ENCODE results near the gene SSR3. TPM values are rescaled to one million over a fixed set of nuclear protein-coding genes. Genes with fewer than 3 reads are reported as not detected.

SSR3 gene
- total and polyA plus RNA-seq, 2 of the 13 experiments (the other 11 are each of a cell fraction or from before 2014, with no cell fraction given), result 229 to 325 TPM

GRCh38 chr3:156495816-156496215 is 59.1 kb downstream of the SSR3 start (continued):
- no peak for TF ChIP-seq FOXA3 (CRISPR knock-in tag; IDR thresholded peaks at IDR 0.05)
- TF ChIP-seq ZBTB46 (CRISPR knock-in tag; IDR thresholded peaks at IDR 0.05; ENCODE audit: borderline replicate concordance), result no peak
- no peak for TF ChIP-seq SMYD3 (CRISPR knock-in tag; IDR thresholded peaks at IDR 0.05)
- TF ChIP-seq TFDP1 (CRISPR knock-in tag; IDR thresholded peaks at IDR 0.05; ENCODE audit: borderline replicate concordance), result no peak
- TF ChIP-seq ZNF776 (CRISPR knock-in tag; IDR thresholded peaks at IDR 0.05), result no peak
- no peak for TF ChIP-seq FOSL1 (CRISPR knock-in tag; IDR thresholded peaks at IDR 0.05; ENCODE audit: borderline replicate concordance)

- H4K20me1 ChIP-seq (ENCODE audit: insufficient read depth, low read length), result no peaks in the 10 kb centered on the region
- H3K4me1 ChIP-seq (ENCODE audit: insufficient read depth, low read length), result no peaks in the 10 kb centered on the region
- no peak for DNase-seq (ENCODE audit: low spot score)
- ChIA-PET CTCF (ENCODE audit: low intra/inter-chr PET ratio, low total read pairs) (no interaction called here), POLR2A (no interaction called here)
- no peaks in the 10 kb centered on the region for H3K36me3 ChIP-seq (replicated peaks in 1 of 2; ENCODE audit: control insufficient read depth in 1 of 2, insufficient read depth in 2 of 2, low read length in 2 of 2)
- H3K9ac ChIP-seq (ENCODE audit: insufficient read depth, low read depth, low read length), result no peak overlapping the region
- no peak overlapping the region for H3K4me3 ChIP-seq (replicated peaks in 1 of 3; ENCODE audit: insufficient read depth in 1 of 3, low read depth in 2 of 3, low read length in 3 of 3)
- peaks cover 9% of the 10 kb centered on the region; the same call in 1 of the 2 replicates for H3K9me3 ChIP-seq (ENCODE audit: low read length)
- WGBS (ENCODE audit: low lambda C conversion rate), result 13% methylated on average over 3 of the region's 3 CpGs
- no peaks in the 10 kb centered on the region for H3K27me3 ChIP-seq (ENCODE audit: control insufficient read depth in 1 of 2, insufficient read depth in 2 of 2, low read length in 2 of 2)
- H3K4me2 ChIP-seq (ENCODE audit: low read depth, low read length), result no peak overlapping the region
- H3K79me2 ChIP-seq (ENCODE audit: insufficient read depth, low read length), result no peaks in the 10 kb centered on the region
- TF ChIP-seq TCF7 (IDR thresholded peaks at IDR 0.05; ENCODE audit: low read depth), result no peak
- TF ChIP-seq TCF7L2 (IDR thresholded peaks at IDR 0.05; ENCODE audit: low read depth, low read length), result no peak
- no peak for TF ChIP-seq ZNF552 (CRISPR knock-in tag; IDR thresholded peaks at IDR 0.05; ENCODE audit: borderline replicate concordance)
- TF ChIP-seq SP4 (CRISPR knock-in tag; IDR thresholded peaks at IDR 0.05), result no peak
- no peak for TF ChIP-seq CBX2 (IDR thresholded peaks at IDR 0.05; ENCODE audit: low read depth, low read length)
- TF ChIP-seq CBX2 (CRISPR knock-in tag; IDR thresholded peaks at IDR 0.05; ENCODE audit: low read depth), result no peak
- no peak for TF ChIP-seq DMAP1 (CRISPR knock-in tag; IDR thresholded peaks at IDR 0.05)
- no peak for TF ChIP-seq THRA (CRISPR knock-in tag; IDR thresholded peaks at IDR 0.05; ENCODE audit: borderline replicate concordance)
- no peak overlapping the region for H2AFZ ChIP-seq (ENCODE audit: low read length)
- in situ Hi-C loops (cut with HindIII; ENCODE audit: extremely low pct_ligation_motif_present, low pct_unique_long_range_greater_than_20kb) (no loop called here), intact Hi-C loops (cut with micrococcal nuclease; ENCODE audit: unreplicated experiment) (no loop called here)
- FAIRE-seq, result no peak
- no TSS peak for BruUV-seq (replicated peaks)
- ATAC-seq, result no peak
- H3K27ac ChIP-seq (ENCODE audit: extremely low read length, insufficient read depth, low read length), result no peak overlapping the region
Measured at GRCh38 chr3:156493887-156494286, 61.0 kb downstream of the SSR3 start.
